Astrocyte (in vitro differentiated cells and primary cell): Measurements from ENCODE around the gene SLC44A2. TPM values are rescaled to one million over a fixed set of nuclear protein-coding genes. Genes with fewer than 3 reads are reported as not detected.
A peak's percentile ranks its signal among the peaks of the same experiment; 100 is the strongest.

ENCODE experiments used
- DNase-seq: peaks from one replicate; pipeline ENCODE4 v3.0.0-alpha.2; 2010; ENCODE audit warnings: low read depth
- FAIRE-seq: peaks from 2 replicates; lab custom pipeline; 2011; peaks lifted over from hg19 to GRCh38; lab: Jason Lieb, UNC
- H2AFZ ChIP-seq: 2 replicates; pipeline ENCODE4 v1.6.0; 2012; ENCODE audit warnings: low read depth, low read length, inconsistent platforms
- H3K27ac ChIP-seq: 2 replicates; pipeline ENCODE4 v1.5.1; 2011; ENCODE audit warnings: low read depth, low read length, inconsistent platforms
- H3K27me3 ChIP-seq: 2 replicates; pipeline ENCODE4 v1.6.0; 2011; ENCODE audit warnings: low read length, inconsistent platforms; ENCODE audit not compliant: insufficient read depth
- H3K36me3 ChIP-seq: 2 replicates; pipeline ENCODE4 v1.5.1; 2011; ENCODE audit warnings: low read length, inconsistent platforms; ENCODE audit not compliant: insufficient read depth
- H3K4me1 ChIP-seq: 2 replicates; pipeline ENCODE4 v1.5.1; 2011; ENCODE audit warnings: low read length, inconsistent platforms; ENCODE audit not compliant: insufficient read depth
- H3K4me2 ChIP-seq: 2 replicates; pipeline ENCODE4 v1.6.0; 2012; ENCODE audit warnings: low read length, inconsistent platforms
- H3K4me3 ChIP-seq: 2 replicates; pipeline ENCODE4 v1.5.1; 2011; ENCODE audit warnings: low read depth, mild to moderate bottlenecking, low read length, inconsistent platforms; ENCODE audit not compliant: insufficient read depth
- H3K79me2 ChIP-seq: 2 replicates; pipeline ENCODE4 v1.6.0; 2012; ENCODE audit warnings: mild to moderate bottlenecking, low read length, inconsistent platforms; ENCODE audit not compliant: insufficient read depth
- H3K9ac ChIP-seq: 2 replicates; pipeline ENCODE4 v1.6.0; 2012; ENCODE audit warnings: mild to moderate bottlenecking, low read length, inconsistent platforms
- H3K9me3 ChIP-seq: 2 replicates; pipeline ENCODE4 v1.5.1; 2012; ENCODE audit warnings: low read depth, mild to moderate bottlenecking, low read length, inconsistent platforms; ENCODE audit not compliant: insufficient read depth
- H4K20me1 ChIP-seq: 2 replicates; pipeline ENCODE4 v1.6.0; 2012; ENCODE audit warnings: low read length, inconsistent platforms; ENCODE audit not compliant: insufficient read depth
- H3K27ac Mint-ChIP-seq: one replicate; pipeline ENCODE4 v1.8.0; 2021; ENCODE audit warnings: mild to moderate bottlenecking, mixed read lengths; ENCODE audit not compliant: unreplicated experiment
- H3K27me3 Mint-ChIP-seq: one replicate; pipeline ENCODE4 v1.8.0; 2021; ENCODE audit warnings: low read depth, mixed read lengths; ENCODE audit not compliant: unreplicated experiment
- H3K36me3 Mint-ChIP-seq: one replicate; pipeline ENCODE4 v1.8.0; 2021; ENCODE audit warnings: low read depth, mixed read lengths; ENCODE audit not compliant: unreplicated experiment
- H3K4me1 Mint-ChIP-seq: one replicate; pipeline ENCODE4 v1.8.0; 2021; ENCODE audit warnings: low read depth, mixed read lengths; ENCODE audit not compliant: unreplicated experiment
- H3K4me3 Mint-ChIP-seq: one replicate; pipeline ENCODE4 v1.8.0; 2021; ENCODE audit warnings: mild to moderate bottlenecking, moderate library complexity, mixed read lengths; ENCODE audit not compliant: unreplicated experiment
- H3K9me3 Mint-ChIP-seq: one replicate; pipeline ENCODE4 v1.8.0; 2021; ENCODE audit warnings: mild to moderate bottlenecking, mixed read lengths; ENCODE audit not compliant: unreplicated experiment
- CTCF ChIP-seq: IDR thresholded peaks from 2 replicates; pipeline ENCODE4 v1.5.1; 2011; ENCODE audit warnings: low read depth, mild to moderate bottlenecking, inconsistent platforms, low read length, moderate library complexity; ENCODE audit not compliant: insufficient read depth
- EZH2 ChIP-seq: IDR thresholded peaks from 2 replicates; pipeline ENCODE4 v1.6.1; 2012; ENCODE audit warnings: mild to moderate bottlenecking, low read length, inconsistent platforms; ENCODE audit not compliant: insufficient read depth
- total RNA-seq: library from RNA; stranded (reverse); gene quantifications from 2 replicates; pipeline ENCODE4 v1.2.1, GENCODE V29; 2021

The SLC44A2 gene
- total RNA-seq, 1 donor from 2014 or later: 91.6 TPM

- Histone ChIP-seq H3K9me3 (no peaks in the 10 kb centered on the region), H3K4me3 (no peak overlapping the region), H3K27me3 (no peaks in the 10 kb centered on the region), H2AFZ (no peak overlapping the region), H3K36me3 (peaks cover 43% of the 10 kb centered on the region), H3K79me2 (peaks cover 56% of the 10 kb centered on the region), H3K27ac (no peak overlapping the region), H3K4me2 (no peak overlapping the region), H3K4me1 (peaks cover 12% of the 10 kb centered on the region), H4K20me1 (peaks cover 98% of the 10 kb centered on the region), H3K9ac (no peak overlapping the region)
- no peaks in the 10 kb centered on the region for H3K4me1 Mint-ChIP-seq
- FAIRE-seq (no peak), DNase-seq (no peak)
- peaks cover 9% of the 10 kb centered on the region for H3K36me3 Mint-ChIP-seq
- no peaks in the 10 kb centered on the region for H3K27me3 Mint-ChIP-seq
- peak overlapping the region; percentile 7 for H3K27ac Mint-ChIP-seq
- no peak for TF ChIP-seq CTCF
- no peak for TF ChIP-seq EZH2
- H3K4me3 Mint-ChIP-seq: no peak overlapping the region
- peaks cover 2% of the 10 kb centered on the region for H3K9me3 Mint-ChIP-seq
Observed at GRCh38 chr19:10687518-10688288, 62.4 kb downstream of the SLC44A2 start.

GRCh38 chr19:10688545-10689280 lies 63.4 kb downstream of the SLC44A2 start:
- H3K4me3 Mint-ChIP-seq: no peak overlapping the region
- Histone ChIP-seq H3K79me2 (peaks cover 47% of the 10 kb centered on the region), H3K9me3 (no peaks in the 10 kb centered on the region), H3K9ac (no peak overlapping the region), H4K20me1 (peaks cover 98% of the 10 kb centered on the region), H3K27ac (no peak overlapping the region), H3K4me3 (no peak overlapping the region), H3K27me3 (no peaks in the 10 kb centered on the region), H2AFZ (no peak overlapping the region), H3K4me1 (peaks cover 12% of the 10 kb centered on the region), H3K36me3 (peaks cover 36% of the 10 kb centered on the region), H3K4me2 (no peak overlapping the region)
- DNase-seq (no peak), FAIRE-seq (no peak)
- H3K27me3 Mint-ChIP-seq: no peaks in the 10 kb centered on the region
- H3K27ac Mint-ChIP-seq: no peak overlapping the region
- peaks cover 2% of the 10 kb centered on the region for H3K9me3 Mint-ChIP-seq
- TF ChIP-seq CTCF (no peak), EZH2 (no peak)
- no peaks in the 10 kb centered on the region for H3K4me1 Mint-ChIP-seq
- H3K36me3 Mint-ChIP-seq: peaks cover 9% of the 10 kb centered on the region
